ENCODE measurements around the gene MIS18BP1.

Gene MIS18BP1

DNA sequence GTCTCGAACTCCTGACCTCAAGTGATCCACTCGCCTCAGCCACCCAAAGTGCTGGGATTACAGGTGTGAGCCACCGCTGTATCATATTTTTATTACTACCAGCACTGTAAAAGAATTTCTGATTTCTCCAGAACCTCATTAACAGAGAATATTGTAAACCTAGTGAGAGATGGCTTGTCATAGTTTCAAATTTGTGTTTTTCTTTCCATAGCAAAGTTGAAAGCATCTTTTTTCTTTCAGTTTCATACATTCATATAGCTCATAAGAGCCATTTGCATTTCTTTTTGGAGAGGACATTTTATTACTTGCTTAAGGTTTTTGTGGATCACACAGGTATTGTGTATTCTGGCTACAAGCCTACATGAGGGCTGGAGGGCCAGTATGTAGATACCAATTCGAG, 58.0 kb downstream of the MIS18BP1 start:
- TF ChIP-seq, protein P1, sequence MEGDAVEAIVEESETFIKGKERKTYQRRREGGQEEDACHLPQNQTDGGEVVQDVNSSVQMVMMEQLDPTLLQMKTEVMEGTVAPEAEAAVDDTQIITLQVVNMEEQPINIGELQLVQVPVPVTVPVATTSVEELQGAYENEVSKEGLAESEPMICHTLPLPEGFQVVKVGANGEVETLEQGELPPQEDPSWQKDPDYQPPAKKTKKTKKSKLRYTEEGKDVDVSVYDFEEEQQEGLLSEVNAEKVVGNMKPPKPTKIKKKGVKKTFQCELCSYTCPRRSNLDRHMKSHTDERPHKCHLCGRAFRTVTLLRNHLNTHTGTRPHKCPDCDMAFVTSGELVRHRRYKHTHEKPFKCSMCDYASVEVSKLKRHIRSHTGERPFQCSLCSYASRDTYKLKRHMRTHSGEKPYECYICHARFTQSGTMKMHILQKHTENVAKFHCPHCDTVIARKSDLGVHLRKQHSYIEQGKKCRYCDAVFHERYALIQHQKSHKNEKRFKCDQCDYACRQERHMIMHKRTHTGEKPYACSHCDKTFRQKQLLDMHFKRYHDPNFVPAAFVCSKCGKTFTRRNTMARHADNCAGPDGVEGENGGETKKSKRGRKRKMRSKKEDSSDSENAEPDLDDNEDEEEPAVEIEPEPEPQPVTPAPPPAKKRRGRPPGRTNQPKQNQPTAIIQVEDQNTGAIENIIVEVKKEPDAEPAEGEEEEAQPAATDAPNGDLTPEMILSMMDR (IDR thresholded peaks at IDR 0.05; ENCODE audit: low read depth, low read length): no peak
- no peak for DNase-seq (ENCODE audit: low read depth in 2 of 2)
- H3K4me3 ChIP-seq (replicated peaks in 1 of 2; ENCODE audit: low read depth in 2 of 2, low read length in 2 of 2): no peak overlapping the region

DNA sequence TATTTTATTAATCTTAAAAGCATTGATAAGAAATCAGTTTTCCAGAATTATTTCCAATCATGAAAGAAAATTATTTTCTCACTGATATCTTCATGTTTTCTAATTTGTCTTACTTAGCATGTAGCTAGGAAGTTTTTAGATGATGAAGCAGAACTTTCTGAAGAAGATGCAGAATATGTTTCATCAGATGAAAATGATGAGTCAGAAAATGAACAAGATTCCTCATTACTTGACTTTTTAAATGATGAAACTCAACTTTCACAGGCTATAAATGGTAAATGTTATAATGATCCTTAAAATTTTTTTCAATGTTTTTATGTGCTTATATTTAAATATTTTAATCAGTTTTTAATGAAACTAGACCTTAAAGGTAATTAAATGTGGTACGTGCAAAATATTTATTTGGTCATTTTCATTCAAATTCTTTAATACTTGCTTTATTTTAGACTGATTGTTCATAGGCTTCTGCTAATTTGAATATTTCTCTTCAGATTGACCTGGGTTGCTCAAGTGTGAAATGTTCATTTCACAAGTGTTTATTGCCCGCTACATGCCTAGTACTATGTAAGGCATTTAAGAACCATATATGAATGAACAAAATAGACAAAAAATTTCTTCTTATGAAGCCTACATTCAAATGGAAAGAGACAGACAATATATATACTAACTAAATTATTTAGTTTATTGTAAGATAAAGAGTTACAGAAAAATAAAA, 67.7 kb downstream of the MIS18BP1 start:
- no peak overlapping the region for H3K4me3 ChIP-seq (replicated peaks in 1 of 2; ENCODE audit: low read depth in 2 of 2, low read length in 2 of 2)
- peak in 1 of 2 donors; percentile 55 for DNase-seq (ENCODE audit: low read depth in 2 of 2)
- TF ChIP-seq, protein P1 (IDR thresholded peaks at IDR 0.05; ENCODE audit: low read depth, low read length): no peak

DNA sequence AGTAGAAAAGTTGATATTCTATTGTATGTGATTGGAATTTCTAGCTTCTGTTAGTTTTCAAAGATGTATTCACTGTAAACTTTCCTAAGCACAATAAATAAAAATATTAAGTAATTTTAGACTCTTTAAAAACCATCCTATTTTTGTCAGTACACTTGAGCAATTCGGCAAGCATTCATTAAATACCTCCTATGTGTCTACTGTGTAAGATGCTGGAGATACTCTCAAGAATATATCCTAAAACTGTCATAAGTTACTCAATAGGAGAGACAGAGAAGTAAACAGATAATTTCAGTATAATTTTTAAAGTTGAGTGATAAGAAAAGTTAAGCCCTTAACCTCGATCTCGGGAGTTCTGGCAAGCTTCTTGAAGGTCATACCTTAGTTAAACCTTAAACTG, 71.2 kb downstream of the MIS18BP1 start:
- H3K4me3 ChIP-seq (replicated peaks in 1 of 2; ENCODE audit: low read depth in 2 of 2, low read length in 2 of 2): no peak overlapping the region
- DNase-seq (ENCODE audit: low read depth in 2 of 2): no peak
- TF ChIP-seq, protein P1 (IDR thresholded peaks at IDR 0.05; ENCODE audit: low read depth, low read length): no peak

DNA sequence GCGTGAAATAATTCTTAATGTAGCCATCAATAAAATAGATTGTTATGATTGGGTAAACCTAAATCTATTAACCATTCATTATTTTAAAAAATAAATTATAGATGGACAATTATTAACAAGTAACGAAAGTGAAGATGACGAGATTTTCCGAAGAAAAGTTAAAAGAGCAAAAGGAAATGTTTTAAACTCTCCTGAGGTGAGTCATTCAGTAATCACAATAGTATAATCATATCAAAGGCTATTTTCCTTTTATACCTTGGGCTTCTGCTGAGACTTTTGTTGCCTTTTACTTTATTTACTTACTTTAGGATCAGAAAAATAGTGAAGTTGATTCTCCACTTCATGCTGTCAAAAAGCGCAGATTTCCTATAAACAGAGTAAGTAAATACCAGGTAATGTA, 71.7 kb downstream of the MIS18BP1 start:
- DNase-seq (ENCODE audit: low read depth in 2 of 2): peak in 1 of 2 donors; percentile 49
- TF ChIP-seq, protein P1 (IDR thresholded peaks at IDR 0.05; ENCODE audit: low read depth, low read length): no peak
- no peak overlapping the region for H3K4me3 ChIP-seq (replicated peaks in 1 of 2; ENCODE audit: low read depth in 2 of 2, low read length in 2 of 2)

DNA sequence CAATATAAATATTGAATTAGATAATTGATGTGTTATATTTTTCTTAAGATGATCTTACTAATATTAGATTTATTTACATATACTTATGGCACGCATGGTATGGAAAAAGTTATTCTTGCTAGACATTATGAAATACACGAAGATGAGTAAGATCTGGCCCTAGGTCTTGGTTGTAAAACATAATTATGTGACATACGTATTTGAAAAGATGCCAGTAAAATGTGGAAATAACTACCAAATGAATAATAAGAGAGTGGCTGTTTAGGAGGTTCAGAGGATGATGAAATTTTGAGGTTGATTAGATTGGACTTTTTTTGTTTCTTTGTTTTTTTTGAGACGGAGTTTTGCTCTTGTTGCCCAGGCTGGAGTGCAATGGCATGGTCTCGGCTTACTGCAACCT, 75.9 kb downstream of the MIS18BP1 start:
- no peak overlapping the region for H3K4me3 ChIP-seq (replicated peaks in 1 of 2; ENCODE audit: low read depth in 2 of 2, low read length in 2 of 2)
- peak; percentile 91 to 98 for DNase-seq (ENCODE audit: low read depth in 2 of 2)
- TF ChIP-seq, protein P1 (IDR thresholded peaks at IDR 0.05; ENCODE audit: low read depth, low read length): no peak

DNA sequence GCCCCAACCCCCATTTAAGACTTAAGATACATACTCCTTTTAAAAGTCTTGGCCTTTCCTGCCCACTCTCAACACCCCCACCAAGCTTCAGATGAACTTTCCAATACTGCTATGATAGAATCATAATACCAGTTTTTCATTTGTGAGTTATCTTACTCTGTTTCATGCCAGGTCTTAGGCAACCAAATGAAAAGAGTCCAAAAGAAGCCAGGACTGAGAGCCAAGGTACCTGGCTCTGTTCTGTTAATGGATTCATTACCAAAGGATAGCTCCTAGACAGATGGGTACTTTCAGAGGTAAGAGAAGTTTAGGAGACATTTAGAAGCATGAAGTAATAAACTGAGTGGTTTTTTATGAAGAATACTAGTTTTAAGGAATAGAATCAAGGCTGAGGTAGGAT, 83.1 kb downstream of the MIS18BP1 start:
- TF ChIP-seq, protein P1 (IDR thresholded peaks at IDR 0.05; ENCODE audit: low read depth, low read length): no peak
- DNase-seq (ENCODE audit: low read depth in 2 of 2): no peak
- H3K4me3 ChIP-seq (replicated peaks in 1 of 2; ENCODE audit: low read depth in 2 of 2, low read length in 2 of 2): no peak overlapping the region

DNA sequence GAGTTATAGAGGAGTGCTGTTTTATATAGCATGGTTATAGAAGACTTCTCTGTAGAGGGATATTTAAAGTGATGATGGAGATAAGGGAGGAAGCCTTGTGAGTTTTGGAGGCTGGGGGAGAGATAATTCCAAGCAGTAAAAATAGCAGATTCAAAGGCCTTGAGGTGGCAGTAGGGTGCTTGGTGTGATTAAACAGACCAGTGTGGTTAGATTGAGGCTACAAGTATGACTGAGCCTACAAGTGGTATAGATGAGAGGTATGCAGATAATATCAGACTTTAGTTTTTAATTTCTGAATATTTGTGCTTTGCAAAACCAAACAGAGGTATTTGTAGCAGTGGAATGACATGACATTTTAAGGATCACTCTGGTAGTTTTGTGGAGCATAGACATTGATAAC, 96.9 kb downstream of the MIS18BP1 start:
- peak; percentile 20 to 26 for DNase-seq (ENCODE audit: low read depth in 2 of 2)
- no peak overlapping the region for H3K4me3 ChIP-seq (replicated peaks in 1 of 2; ENCODE audit: low read depth in 2 of 2, low read length in 2 of 2)
- TF ChIP-seq, protein P1 (IDR thresholded peaks at IDR 0.05; ENCODE audit: low read depth, low read length): no peak

Data from cardiac fibroblast (primary cell).